ENCODE results near the gene GSTM5. TPM values are rescaled to one million over a fixed set of nuclear protein-coding genes. Genes with fewer than 3 reads are reported as not detected.
"Not testable (repeated sequence)": the region's sequence is repeated elsewhere in the genome, so short reads cannot be mapped to it uniquely, and the experiment has no call there.

The GSTM5 gene
- total RNA-seq, 1 donor from 2014 or later = 2.6 TPM

- intact Hi-C loops (cut with DNase I) = no loop called here
- no peak for DNase-seq (ENCODE audit: low spot score)
Observed at GRCh38 chr1:109691759-109692158, 20.3 kb upstream of the GSTM5 start.

GRCh38 chr1:109694400-109694799, 17.7 kb upstream of the GSTM5 start:
- DNase-seq (ENCODE audit: low spot score); intact Hi-C loops (cut with DNase I): not testable (repeated sequence)

- intact Hi-C loops (cut with DNase I) = not testable (repeated sequence)
Observed at GRCh38 chr1:109695138-109695537, 16.9 kb upstream of the GSTM5 start.

GRCh38 chr1:109697066-109697465, 15.0 kb upstream of the GSTM5 start:
- intact Hi-C loops (cut with DNase I) = no loop called here

More at GRCh38 chr1:109695138-109695537, 16.9 kb upstream of the GSTM5 start:
- not testable (repeated sequence) for DNase-seq (ENCODE audit: low spot score)

GRCh38 chr1:109697861-109698260, 14.2 kb upstream of the GSTM5 start:
- intact Hi-C loops (cut with DNase I) = not testable (repeated sequence)

More at GRCh38 chr1:109697066-109697465, 15.0 kb upstream of the GSTM5 start:
- no peak for DNase-seq (ENCODE audit: low spot score)

GRCh38 chr1:109702940-109703339, 9.1 kb upstream of the GSTM5 start:
- intact Hi-C loops (cut with DNase I); DNase-seq (ENCODE audit: low spot score): not testable (repeated sequence)

More at GRCh38 chr1:109697861-109698260, 14.2 kb upstream of the GSTM5 start:
- not testable (repeated sequence) for DNase-seq (ENCODE audit: low spot score)

GRCh38 chr1:109704173-109704572, 7.9 kb upstream of the GSTM5 start:
- intact Hi-C loops (cut with DNase I) = no loop called here
- no peak for DNase-seq (ENCODE audit: low spot score)

- intact Hi-C loops (cut with DNase I) = no loop called here
- no peak for DNase-seq (ENCODE audit: low spot score)
Observed at GRCh38 chr1:109705411-109705810, 6.6 kb upstream of the GSTM5 start.

- intact Hi-C loops (cut with DNase I); DNase-seq (ENCODE audit: low spot score): not testable (repeated sequence)
Observed at GRCh38 chr1:109708949-109709348, 3.1 kb upstream of the GSTM5 start.

GRCh38 chr1:109709822-109710221, 2.2 kb upstream of the GSTM5 start:
- DNase-seq (ENCODE audit: low spot score); intact Hi-C loops (cut with DNase I): not testable (repeated sequence)

GRCh38 chr1:109712321-109712864, 342 bp downstream of the GSTM5 start:
- intact Hi-C loops (cut with DNase I) = no loop called here
- no peak for DNase-seq (ENCODE audit: low spot score)

- intact Hi-C loops (cut with DNase I) = no loop called here
- DNase-seq (ENCODE audit: low spot score) = no peak
Observed at GRCh38 chr1:109713636-109714035, 1.6 kb downstream of the GSTM5 start.

- intact Hi-C loops (cut with DNase I) = no loop called here
- no peak for DNase-seq (ENCODE audit: low spot score)
Observed at GRCh38 chr1:109714661-109715372, 2.8 kb downstream of the GSTM5 start.

GRCh38 chr1:109716121-109716520, 4.1 kb downstream of the GSTM5 start:
- intact Hi-C loops (cut with DNase I) = loop anchor here (2.0 kb wide), 1 partner anchor 57 kb away; no protein-coding TSS in a partner anchor
- no peak for DNase-seq (ENCODE audit: low spot score)

GRCh38 chr1:109716570-109717090, 4.6 kb downstream of the GSTM5 start:
- no peak for DNase-seq (ENCODE audit: low spot score)
- intact Hi-C loops (cut with DNase I) = loop anchor here (2.0 kb wide), 1 partner anchor 56 kb away; no protein-coding TSS in a partner anchor

GRCh38 chr1:109717729-109718128, 5.7 kb downstream of the GSTM5 start:
- intact Hi-C loops (cut with DNase I) = loop anchor here (2.0 kb wide), 1 partner anchor 55 kb away; no protein-coding TSS in a partner anchor
- no peak for DNase-seq (ENCODE audit: low spot score)

- no peak for DNase-seq (ENCODE audit: low spot score)
- intact Hi-C loops (cut with DNase I) = no loop called here
Observed at GRCh38 chr1:109718495-109718894, 6.4 kb downstream of the GSTM5 start.

GRCh38 chr1:109719337-109719837, 7.3 kb downstream of the GSTM5 start:
- DNase-seq (ENCODE audit: low spot score) = no peak
- intact Hi-C loops (cut with DNase I) = no loop called here

- intact Hi-C loops (cut with DNase I) = no loop called here
- no peak for DNase-seq (ENCODE audit: low spot score)
Observed at GRCh38 chr1:109721042-109721441, 9.0 kb downstream of the GSTM5 start.

GRCh38 chr1:109721971-109722370, 9.9 kb downstream of the GSTM5 start:
- intact Hi-C loops (cut with DNase I) = no loop called here
- DNase-seq (ENCODE audit: low spot score) = no peak
